Coronary artery (tissue), 2 donors: ENCODE data around the gene DONSON.
"Not testable (repeated sequence)": the region's sequence is repeated elsewhere in the genome, so short reads cannot be mapped to it uniquely, and the experiment has no call there.

ENCODE experiments used
- DNase-seq: peaks from one replicate; pipeline ENCODE4 v3.0.0-alpha.2; 2017; ENCODE audit warnings: low spot score
- H3K27ac ChIP-seq, 2 donors: fragments of 200-600 bp; sonication (generic); one replicate each; pipeline ENCODE4 v1.5.1; 2016 to 2019
- H3K4me3 ChIP-seq: fragments of 200-600 bp; sonication (generic); 2 replicates; pipeline ENCODE4 v1.5.1; 2016; ENCODE audit warnings: mild to moderate bottlenecking, moderate library complexity
- CTCF ChIP-seq: fragments of 200-600 bp; sonication (generic); IDR thresholded peaks from one replicate; pipeline ENCODE4 v1.5.1; 2019; ENCODE audit warnings: antibody characterized with exemption

DONSON gene

GRCh38 chr21:33608559-33608958 is 20.1 kb upstream of the DONSON start:
- Histone ChIP-seq H3K4me3 (no peak overlapping the region), H3K27ac (peak overlapping the region in 1 of 2 donors; percentile 3)
- DNase-seq: no peak
- no peak for TF ChIP-seq CTCF

GRCh38 chr21:33598051-33598450 is 9.6 kb upstream of the DONSON start:
- Histone ChIP-seq H3K27ac (no peak overlapping the region), H3K4me3 (no peak overlapping the region)
- no peak for DNase-seq
- no peak for TF ChIP-seq CTCF

GRCh38 chr21:33587792-33588484 is 546 bp downstream of the DONSON start:
- DNase-seq: peak; percentile 79
- peak overlapping the region; percentile 87 to 94 for H3K27ac ChIP-seq
- H3K4me3 ChIP-seq: peak overlapping the region; percentile 91
- no peak for TF ChIP-seq CTCF

GRCh38 chr21:33586927-33587326 is 1.6 kb downstream of the DONSON start:
- Histone ChIP-seq H3K27ac (no peak overlapping the region), H3K4me3 (no peak overlapping the region)
- DNase-seq: no peak
- TF ChIP-seq CTCF: no peak

- no peak for TF ChIP-seq CTCF
- Histone ChIP-seq H3K27ac (no peak overlapping the region), H3K4me3 (no peak overlapping the region)
- DNase-seq: no peak
Measured at GRCh38 chr21:33584455-33584854, 4.0 kb downstream of the DONSON start.

GRCh38 chr21:33578959-33579542 is 9.4 kb downstream of the DONSON start:
- no peak for TF ChIP-seq CTCF
- peak overlapping the region in 1 of 2 donors; percentile 34 for H3K27ac ChIP-seq
- DNase-seq: no peak
- no peak overlapping the region for H3K4me3 ChIP-seq

- Histone ChIP-seq H3K4me3 (no peak overlapping the region), H3K27ac (no peak overlapping the region)
- TF ChIP-seq CTCF: no peak
- no peak for DNase-seq
Measured at GRCh38 chr21:33578214-33578613, 10.3 kb downstream of the DONSON start.

GRCh38 chr21:33576741-33577141 is 11.7 kb downstream of the DONSON start:
- DNase-seq, H3K27ac ChIP-seq, H3K4me3 ChIP-seq: not testable (repeated sequence)
